Measurements from ENCODE around the gene WWC2.

Gene WWC2

DNA sequence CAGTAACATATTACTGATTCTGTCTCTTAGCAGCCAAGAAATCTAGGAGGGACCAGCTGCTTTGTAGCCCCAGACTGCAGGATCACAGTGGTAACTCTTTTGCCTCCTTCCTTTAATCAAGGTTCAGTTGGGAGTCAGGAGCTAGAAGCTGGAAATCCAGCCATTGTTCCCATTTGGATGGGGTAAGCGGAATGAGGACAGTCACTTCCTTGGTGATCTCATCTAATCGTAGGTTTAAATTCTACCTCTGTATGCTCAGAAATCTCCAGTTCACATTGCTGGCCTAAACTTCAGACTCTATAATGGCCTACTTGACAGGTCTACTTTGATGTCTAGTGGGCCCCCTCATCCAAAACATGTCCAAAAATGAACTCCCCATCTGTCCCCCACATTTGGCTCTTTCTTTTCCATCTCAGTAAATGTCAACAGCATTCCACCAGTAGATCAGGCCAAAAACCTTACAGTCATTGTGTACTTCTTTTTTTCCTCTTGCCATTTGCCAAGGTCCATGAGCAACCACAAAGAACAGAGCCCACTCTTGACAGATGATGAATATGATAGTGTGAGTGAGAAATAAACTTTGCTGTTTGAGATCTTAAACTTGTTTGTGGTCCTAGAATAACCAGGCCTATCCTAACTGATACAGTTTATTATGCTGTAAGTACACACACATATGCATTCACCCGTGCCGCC, 40.1 kb downstream of the WWC2 start:
- TF ChIP-seq, protein P1, sequence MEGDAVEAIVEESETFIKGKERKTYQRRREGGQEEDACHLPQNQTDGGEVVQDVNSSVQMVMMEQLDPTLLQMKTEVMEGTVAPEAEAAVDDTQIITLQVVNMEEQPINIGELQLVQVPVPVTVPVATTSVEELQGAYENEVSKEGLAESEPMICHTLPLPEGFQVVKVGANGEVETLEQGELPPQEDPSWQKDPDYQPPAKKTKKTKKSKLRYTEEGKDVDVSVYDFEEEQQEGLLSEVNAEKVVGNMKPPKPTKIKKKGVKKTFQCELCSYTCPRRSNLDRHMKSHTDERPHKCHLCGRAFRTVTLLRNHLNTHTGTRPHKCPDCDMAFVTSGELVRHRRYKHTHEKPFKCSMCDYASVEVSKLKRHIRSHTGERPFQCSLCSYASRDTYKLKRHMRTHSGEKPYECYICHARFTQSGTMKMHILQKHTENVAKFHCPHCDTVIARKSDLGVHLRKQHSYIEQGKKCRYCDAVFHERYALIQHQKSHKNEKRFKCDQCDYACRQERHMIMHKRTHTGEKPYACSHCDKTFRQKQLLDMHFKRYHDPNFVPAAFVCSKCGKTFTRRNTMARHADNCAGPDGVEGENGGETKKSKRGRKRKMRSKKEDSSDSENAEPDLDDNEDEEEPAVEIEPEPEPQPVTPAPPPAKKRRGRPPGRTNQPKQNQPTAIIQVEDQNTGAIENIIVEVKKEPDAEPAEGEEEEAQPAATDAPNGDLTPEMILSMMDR (IDR thresholded peaks at IDR 0.05): no peak

DNA sequence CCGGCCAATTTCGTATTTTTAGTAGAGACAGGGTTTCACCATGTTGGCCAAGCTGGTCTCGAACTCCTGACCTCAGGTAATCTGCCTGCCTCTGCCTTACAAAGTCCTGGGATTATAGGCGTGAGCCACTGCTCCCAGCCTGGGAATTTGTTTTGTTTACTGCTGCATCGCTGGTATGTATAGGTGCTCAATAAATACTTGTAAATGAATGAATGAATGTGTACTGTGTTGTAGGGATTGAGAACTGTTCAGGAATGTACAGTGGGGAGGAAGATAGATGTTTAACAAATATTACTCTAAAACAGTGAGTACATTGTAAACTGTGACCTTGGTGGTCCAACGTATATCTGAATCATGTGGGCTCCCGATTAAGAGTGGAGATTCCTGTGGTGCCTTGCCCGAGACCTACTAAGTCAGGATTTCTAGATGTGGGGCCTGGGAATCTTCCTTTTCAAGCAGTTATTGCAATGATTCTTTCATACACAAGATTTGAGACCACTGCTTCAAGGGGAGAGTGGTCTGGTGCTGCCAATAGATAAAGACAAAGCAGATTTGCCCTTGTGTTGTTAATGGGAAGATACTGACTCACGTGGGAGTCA, 41.0 kb downstream of the WWC2 start:
- TF ChIP-seq, protein P1 (IDR thresholded peaks at IDR 0.05): no peak

DNA sequence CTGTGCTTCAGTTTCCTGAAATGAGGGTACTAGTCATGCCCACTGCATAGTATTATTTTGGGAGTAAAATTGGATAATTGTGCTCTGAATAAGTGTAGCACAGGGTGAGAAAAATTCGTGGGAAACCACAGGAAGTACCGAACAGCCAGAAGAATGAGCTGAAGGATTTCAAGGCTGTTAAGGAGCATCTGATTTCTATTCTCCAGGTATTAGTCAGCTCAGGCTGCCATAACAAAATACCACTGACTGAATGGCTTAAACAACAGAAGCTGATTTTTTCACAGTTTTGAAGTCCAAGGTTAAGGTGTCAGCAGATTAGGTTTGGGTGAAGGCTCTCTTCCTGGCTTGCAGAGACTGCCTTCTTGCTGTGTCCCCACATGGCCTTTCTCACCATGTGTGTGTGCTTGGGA, 41.9 kb downstream of the WWC2 start:
- TF ChIP-seq, protein P1 (IDR thresholded peaks at IDR 0.05): no peak

DNA sequence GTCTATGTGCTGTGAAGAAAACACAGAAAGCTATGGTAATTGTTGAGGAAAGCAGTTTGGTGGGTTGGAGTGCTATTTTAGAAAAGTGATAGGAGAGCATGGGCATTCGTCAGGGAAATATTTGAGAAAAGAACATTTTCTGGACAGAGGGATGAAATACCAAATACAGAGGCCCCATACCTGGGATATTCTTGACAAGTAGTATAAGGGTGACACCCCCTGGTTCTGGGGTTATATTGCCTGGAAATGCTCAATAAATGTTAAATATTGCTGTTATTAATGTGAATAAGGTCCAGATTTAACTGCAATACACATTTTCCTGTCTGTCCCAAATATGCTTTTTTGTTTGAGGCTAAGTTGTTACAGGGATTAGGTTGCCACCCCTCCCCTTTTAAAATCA, 42.9 kb downstream of the WWC2 start:
- TF ChIP-seq, protein P1 (IDR thresholded peaks at IDR 0.05): no peak

DNA sequence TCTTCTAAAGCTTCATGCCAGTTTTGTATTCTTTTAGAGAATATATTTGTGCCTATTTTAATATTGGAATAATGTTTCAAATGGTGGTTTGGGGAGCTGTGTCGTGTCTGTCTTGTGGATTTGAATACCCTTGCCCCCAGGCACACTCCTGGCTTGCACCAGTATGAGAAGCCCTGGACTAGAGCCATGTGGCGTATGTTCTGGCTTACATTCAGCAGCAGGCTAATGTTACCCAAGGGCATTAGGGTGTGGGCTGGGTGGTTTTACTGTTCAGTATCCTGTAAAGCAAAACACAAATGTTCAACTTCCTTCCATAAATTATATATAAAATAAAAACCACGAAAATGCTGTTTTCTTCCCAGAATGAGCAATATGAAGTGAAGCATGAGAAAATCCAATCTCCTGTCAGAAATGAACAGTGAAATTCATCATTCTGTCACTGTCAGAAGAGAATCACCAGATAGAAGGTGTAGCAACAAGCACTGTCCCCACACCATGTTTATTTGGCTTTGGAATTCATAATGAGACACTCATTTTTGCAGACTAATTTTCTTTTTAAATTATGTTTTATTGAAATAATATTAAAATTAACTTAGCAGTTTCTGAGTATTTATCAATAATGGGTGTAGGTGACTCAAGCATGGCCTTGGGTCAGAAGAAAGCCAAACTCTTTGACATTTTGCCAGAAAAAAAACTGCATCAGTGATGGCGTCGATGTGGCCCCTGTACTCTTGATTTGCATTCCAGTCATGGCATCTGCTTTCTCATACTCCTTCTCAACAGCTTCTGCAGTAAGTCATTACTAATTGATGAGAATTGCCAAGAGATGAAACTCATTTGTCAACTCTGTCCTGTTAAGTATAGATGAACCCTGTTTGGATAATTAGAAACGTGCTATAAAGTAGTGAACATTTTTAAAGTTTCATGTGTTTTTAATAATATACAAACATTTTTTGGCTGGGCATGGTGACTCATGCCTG, 43.8 kb downstream of the WWC2 start:
- TF ChIP-seq, protein P1 (IDR thresholded peaks at IDR 0.05): no peak

DNA sequence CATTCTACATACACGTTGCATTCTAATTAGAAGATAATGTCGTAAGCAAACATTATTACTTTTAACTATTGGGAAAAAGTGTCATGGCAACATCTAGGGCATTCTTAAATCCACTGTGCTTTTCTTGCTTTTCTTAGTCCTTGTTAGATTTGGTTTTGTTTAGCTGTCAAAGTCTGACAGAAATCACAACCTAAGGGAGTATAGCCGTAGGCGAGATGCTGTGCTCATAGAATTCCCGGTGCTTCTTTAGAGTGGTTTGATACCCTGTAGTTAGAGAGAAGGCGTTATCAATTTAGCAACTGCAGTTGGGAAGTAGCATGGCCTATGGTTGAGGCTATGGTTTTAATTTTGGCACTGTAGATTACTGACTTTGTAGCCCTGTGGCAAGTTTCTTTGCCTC, 45.7 kb downstream of the WWC2 start:
- TF ChIP-seq, protein P1 (IDR thresholded peaks at IDR 0.05): no peak

DNA sequence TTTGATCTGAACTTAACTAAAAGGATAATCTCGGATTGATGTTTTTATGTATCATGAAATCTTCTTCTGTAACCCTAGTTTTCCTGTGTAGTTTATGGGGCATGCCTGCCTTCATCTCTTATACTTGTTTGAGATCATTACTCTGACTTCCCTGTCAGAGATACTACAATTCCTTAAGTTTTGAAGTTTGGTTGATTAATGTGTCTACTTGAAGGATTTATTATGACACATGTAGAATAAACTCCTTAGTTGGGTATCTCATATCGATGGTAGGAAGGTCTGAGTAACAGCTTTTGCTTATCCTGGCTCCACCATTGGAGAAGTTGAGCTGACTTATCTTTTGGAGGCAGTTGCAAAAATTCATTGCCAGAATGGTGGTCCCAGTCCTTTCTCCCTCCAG, 46.7 kb downstream of the WWC2 start:
- TF ChIP-seq, protein P1 (IDR thresholded peaks at IDR 0.05): no peak

Measured in LNCAP (cell line).